Right cardiac atrium (tissue), 5 donors: ENCODE results near the gene HIPK3. TPM values are rescaled to one million over a fixed set of nuclear protein-coding genes. Genes with fewer than 3 reads are reported as not detected.
A peak's percentile ranks its signal among the peaks of the same experiment; 100 is the strongest.

Source experiments
- ATAC-seq, 2 donors: fragments of 200-7000 bp; cut with Tn5 transposase; one replicate each; pipeline versions ENCODE4 v1.8.0 to v1.9.1; 2020; ENCODE audit warnings: moderate library complexity in 2 of 2, mild to moderate bottlenecking in 1 of 2
- DNase-seq, 3 donors: peaks; one replicate each; pipeline ENCODE4 v3.0.0-alpha.2; 2020
- H3K27ac ChIP-seq: one replicate; pipeline ENCODE4 v1.5.1; 2013; ENCODE audit warnings: mild to moderate bottlenecking, low read length, control low read depth, moderate library complexity
- H3K27me3 ChIP-seq: one replicate; pipeline ENCODE4 v1.6.1; 2013; ENCODE audit not compliant: control insufficient read depth, insufficient read depth
- H3K4me1 ChIP-seq: one replicate; pipeline ENCODE4 v1.6.1; 2013; ENCODE audit warnings: low read length; ENCODE audit not compliant: control insufficient read depth, insufficient read depth
- H3K4me3 ChIP-seq: one replicate; pipeline ENCODE4 v1.5.1; 2013; ENCODE audit warnings: low read length, control low read depth
- H3K9me3 ChIP-seq: one replicate; pipeline ENCODE4 v1.6.1; 2013; ENCODE audit warnings: low read length; ENCODE audit not compliant: control insufficient read depth
- WGBS: extraction: QIAGEN DNeasy Blood & Tissue Kit; methylation state at CpG from one replicate; pipeline ENCODE4 v1.1.7; 2013; 5-methylcytosine and 5-hydroxymethylcytosine counted together
- intact Hi-C, 4 donors: fragments of 100-400 bp; cut with DNase I; formaldehyde crosslinking; loops; one replicate each; pipeline versions ENCODE4 v1.11.0 to v1.14.0; 2022 to 2023
- polyA plus RNA-seq: library from polyadenylated mRNA; stranded (reverse); fragments of 200-250 nt; gene quantifications from one replicate; pipeline ENCODE4 v1.2.3, GENCODE V29; 2013
- total RNA-seq, 4 donors: library from RNA; stranded (reverse); fragmentation: NEBNext Ultra II Directional; extraction: Animal tissue kit (Norgen Biotek cat#: 25700); gene quantifications; one replicate each; pipeline ENCODE4 v1.2.1, GENCODE V29; 2021
- donor health status: healthy with polysubstance abuse.
- donor health status: DM: no; HTN: yes; CAD: no.
- donor health status: DM: no; HTN: no; CAD: no.
- donor health status: DM: no; HTN: yes; CAD: no; lungs with severe emphysema.
- donor health status: DM: yes; HTN: yes; CAD: no.

Gene HIPK3
- total and polyA plus RNA-seq, 5 donors, result 32.0 to 272 (median 229) TPM

- no peak overlapping the region for H3K4me3 ChIP-seq
- H3K27me3 ChIP-seq, result no peaks in the 10 kb centered on the region
- intact Hi-C loops, result no loop called here
- DNase-seq (no peak), ATAC-seq (peak in 1 of 2 donors; percentile 19)
- 51% methylated on average over 10 of the region's 10 CpGs for WGBS
- no peak overlapping the region for H3K27ac ChIP-seq
- peaks cover 1% of the 10 kb centered on the region for H3K4me1 ChIP-seq
- no peaks in the 10 kb centered on the region for H3K9me3 ChIP-seq
Measured at GRCh38 chr11:33377412-33378370, 120.5 kb downstream of the HIPK3 start.

GRCh38 chr11:33379947-33380346, 122.8 kb downstream of the HIPK3 start:
- H3K4me3 ChIP-seq, result no peak overlapping the region
- no peaks in the 10 kb centered on the region for H3K4me1 ChIP-seq
- no peak for ATAC-seq
- WGBS, result 86% methylated on average over 3 of the region's 3 CpGs
- no peaks in the 10 kb centered on the region for H3K9me3 ChIP-seq
- intact Hi-C loops, result no loop called here
- H3K27ac ChIP-seq, result no peak overlapping the region
- DNase-seq, result no peak
- no peaks in the 10 kb centered on the region for H3K27me3 ChIP-seq

GRCh38 chr11:33383075-33383919, 126.1 kb downstream of the HIPK3 start:
- intact Hi-C loops, result no loop called here
- no peak for ATAC-seq
- Histone ChIP-seq H3K4me3 (no peak overlapping the region), H3K27ac (no peak overlapping the region), H3K9me3 (no peaks in the 10 kb centered on the region), H3K27me3 (no peaks in the 10 kb centered on the region), H3K4me1 (no peaks in the 10 kb centered on the region)
- WGBS, result 79% methylated on average over 8 of the region's 8 CpGs
- no peak for DNase-seq

GRCh38 chr11:33383920-33384209, 126.7 kb downstream of the HIPK3 start:
- Histone ChIP-seq H3K4me3 (no peak overlapping the region), H3K27me3 (no peaks in the 10 kb centered on the region), H3K9me3 (no peaks in the 10 kb centered on the region), H3K27ac (no peak overlapping the region), H3K4me1 (no peaks in the 10 kb centered on the region)
- DNase-seq (no peak), ATAC-seq (no peak)
- intact Hi-C loops, result no loop called here
- 86% methylated on average over 1 of the region's 1 CpG for WGBS

GRCh38 chr11:33384220-33384619, 127.0 kb downstream of the HIPK3 start:
- DNase-seq, result no peak
- 82% methylated on average over 2 of the region's 2 CpGs for WGBS
- Histone ChIP-seq H3K4me3 (no peak overlapping the region), H3K4me1 (no peaks in the 10 kb centered on the region), H3K27me3 (no peaks in the 10 kb centered on the region), H3K9me3 (no peaks in the 10 kb centered on the region), H3K27ac (no peak overlapping the region)
- intact Hi-C loops, result no loop called here
- ATAC-seq, result no peak

GRCh38 chr11:33387581-33387980, 130.4 kb downstream of the HIPK3 start:
- no peak overlapping the region for H3K4me3 ChIP-seq
- 54% methylated on average over 3 of the region's 3 CpGs for WGBS
- DNase-seq (no peak), ATAC-seq (no peak)
- no peak overlapping the region for H3K27ac ChIP-seq
- no peaks in the 10 kb centered on the region for H3K9me3 ChIP-seq
- H3K27me3 ChIP-seq, result no peaks in the 10 kb centered on the region
- intact Hi-C loops, result no loop called here
- no peaks in the 10 kb centered on the region for H3K4me1 ChIP-seq

GRCh38 chr11:33387996-33388395, 130.8 kb downstream of the HIPK3 start:
- H3K27ac ChIP-seq, result no peak overlapping the region
- 84% methylated on average over 5 of the region's 5 CpGs for WGBS
- no peak overlapping the region for H3K4me3 ChIP-seq
- no peaks in the 10 kb centered on the region for H3K27me3 ChIP-seq
- ATAC-seq (no peak), DNase-seq (no peak)
- no peaks in the 10 kb centered on the region for H3K4me1 ChIP-seq
- intact Hi-C loops, result no loop called here
- H3K9me3 ChIP-seq, result no peaks in the 10 kb centered on the region

GRCh38 chr11:33388793-33389525, 131.8 kb downstream of the HIPK3 start:
- no peaks in the 10 kb centered on the region for H3K27me3 ChIP-seq
- H3K9me3 ChIP-seq, result no peaks in the 10 kb centered on the region
- intact Hi-C loops, result no loop called here
- WGBS, result 80% methylated on average over 7 of the region's 7 CpGs
- no peak overlapping the region for H3K27ac ChIP-seq
- DNase-seq (no peak), ATAC-seq (no peak)
- no peaks in the 10 kb centered on the region for H3K4me1 ChIP-seq
- H3K4me3 ChIP-seq, result no peak overlapping the region

- ATAC-seq (no peak), DNase-seq (no peak)
- no peaks in the 10 kb centered on the region for H3K9me3 ChIP-seq
- no peak overlapping the region for H3K4me3 ChIP-seq
- intact Hi-C loops, result no loop called here
- no peaks in the 10 kb centered on the region for H3K27me3 ChIP-seq
- H3K4me1 ChIP-seq, result no peaks in the 10 kb centered on the region
- 90% methylated on average over 4 of the region's 4 CpGs for WGBS
- no peak overlapping the region for H3K27ac ChIP-seq
Measured at GRCh38 chr11:33389635-33390034, 132.5 kb downstream of the HIPK3 start.

- intact Hi-C loops, result no loop called here
- ATAC-seq (no peak), DNase-seq (no peak)
- Histone ChIP-seq H3K27ac (no peak overlapping the region), H3K4me3 (no peak overlapping the region), H3K9me3 (no peaks in the 10 kb centered on the region), H3K4me1 (no peaks in the 10 kb centered on the region), H3K27me3 (no peaks in the 10 kb centered on the region)
- 75% methylated on average over 13 of the region's 13 CpGs for WGBS
Measured at GRCh38 chr11:33390944-33391892, 134.0 kb downstream of the HIPK3 start.
